Measurements from ENCODE around the gene TYR.
"Not testable (repeated sequence)": the region's sequence is repeated elsewhere in the genome, so short reads cannot be mapped to it uniquely, and the experiment has no call there.

The TYR gene

DNA sequence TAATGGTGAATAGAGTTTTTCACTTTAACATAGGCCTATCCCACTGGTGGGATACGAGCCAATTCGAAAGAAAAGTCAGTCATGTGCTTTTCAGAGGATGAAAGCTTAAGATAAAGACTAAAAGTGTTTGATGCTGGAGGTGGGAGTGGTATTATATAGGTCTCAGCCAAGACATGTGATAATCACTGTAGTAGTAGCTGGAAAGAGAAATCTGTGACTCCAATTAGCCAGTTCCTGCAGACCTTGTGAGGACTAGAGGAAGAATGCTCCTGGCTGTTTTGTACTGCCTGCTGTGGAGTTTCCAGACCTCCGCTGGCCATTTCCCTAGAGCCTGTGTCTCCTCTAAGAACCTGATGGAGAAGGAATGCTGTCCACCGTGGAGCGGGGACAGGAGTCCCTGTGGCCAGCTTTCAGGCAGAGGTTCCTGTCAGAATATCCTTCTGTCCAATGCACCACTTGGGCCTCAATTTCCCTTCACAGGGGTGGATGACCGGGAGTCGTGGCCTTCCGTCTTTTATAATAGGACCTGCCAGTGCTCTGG, at the start of gene TYR:
TSS of gene TYR (plus strand) at position 185 of the 541 bp plus-strand sequence. CDS start at position 264, 79 bp downstream.
- no peak for DNase-seq

GRCh38 chr11:89136606-89137005, 41.1 kb upstream of the TYR start:
- no peak for DNase-seq

DNA sequence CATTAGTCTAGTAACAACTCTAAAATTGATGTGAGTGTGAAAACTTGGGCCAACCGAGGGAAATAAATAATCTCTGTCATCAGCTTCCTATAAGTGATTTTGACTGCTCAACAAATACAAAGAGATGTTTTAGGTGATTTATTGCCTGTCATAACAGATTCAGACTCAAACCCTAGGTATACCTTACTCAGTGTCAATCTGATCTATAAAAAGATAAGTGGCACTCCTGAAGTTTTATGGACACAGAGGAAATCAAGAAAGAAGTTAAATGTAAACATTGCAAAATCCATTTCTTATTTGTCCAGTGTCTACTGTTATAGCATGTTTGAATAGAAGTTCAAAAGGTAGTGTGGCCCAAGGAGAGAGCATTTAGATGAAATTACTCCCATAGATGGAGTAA, 30.4 kb upstream of the TYR start:
- no peak for DNase-seq

GRCh38 chr11:89159974-89160373, 17.7 kb upstream of the TYR start:
- no peak for DNase-seq

DNA sequence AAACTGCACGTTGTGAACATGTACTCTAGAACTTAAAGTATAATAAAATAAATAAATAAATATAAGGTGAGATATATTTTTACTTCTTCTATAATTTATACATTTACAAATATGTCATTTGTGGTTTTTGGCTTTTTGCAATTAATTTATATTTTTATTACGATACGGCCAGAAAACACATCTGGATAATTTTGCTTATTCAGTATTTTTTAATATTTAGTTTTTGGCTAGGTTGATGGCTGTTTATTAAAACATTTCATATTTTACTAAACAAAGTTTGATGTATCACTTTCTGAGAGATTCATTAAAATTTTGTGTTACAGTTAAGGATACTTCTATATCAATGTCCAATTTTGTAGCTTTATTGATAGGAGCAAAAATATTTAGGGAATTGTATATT, 15.7 kb upstream of the TYR start:
- DNase-seq, result no peak

DNA sequence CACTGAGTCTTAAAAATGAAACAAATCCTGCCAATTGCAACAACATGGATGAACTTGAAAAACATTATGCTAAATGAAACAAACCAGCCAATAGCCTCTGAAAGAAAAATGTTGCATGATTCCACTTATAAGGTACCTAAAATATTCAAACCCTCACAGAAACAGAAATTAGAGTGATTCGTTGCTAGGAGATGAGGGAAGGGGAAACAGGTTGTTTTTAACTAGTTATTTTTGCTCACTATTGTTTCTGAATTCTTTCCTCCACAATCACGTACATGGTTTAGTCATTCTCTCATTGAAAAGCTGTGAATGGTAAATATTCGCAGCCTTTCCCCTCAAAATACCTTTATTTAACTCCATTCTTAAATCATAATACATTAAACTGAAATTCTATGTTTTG, 14.0 kb upstream of the TYR start:
- no peak for DNase-seq

- no peak for DNase-seq
These were observed 9.3 kb upstream of the TYR start for GRCh38 chr11:89168396-89168795.

- DNase-seq, result no peak
These were observed 1.9 kb upstream of the TYR start for GRCh38 chr11:89175796-89176195.

DNA sequence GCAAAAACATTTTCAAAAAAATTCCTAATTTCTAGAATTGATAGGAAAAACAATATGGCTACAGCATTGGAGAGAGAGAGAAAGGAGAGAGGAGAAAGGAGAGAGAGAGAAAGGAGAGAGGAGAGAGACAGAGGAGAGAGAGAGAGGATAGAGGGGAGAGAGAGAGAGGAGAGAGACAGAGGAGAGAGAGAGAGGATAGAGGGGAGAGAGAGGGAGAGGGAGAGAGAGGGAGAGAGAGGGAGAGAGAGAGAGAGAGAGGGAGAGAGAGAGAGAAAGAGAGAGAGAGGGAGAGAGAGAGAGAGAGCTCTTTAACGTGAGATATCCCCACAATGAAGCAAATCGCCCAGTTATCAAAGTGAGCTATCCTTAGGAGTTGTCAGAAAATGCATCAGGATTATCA, 737 bp upstream of the TYR start:
- no peak for DNase-seq

DNA sequence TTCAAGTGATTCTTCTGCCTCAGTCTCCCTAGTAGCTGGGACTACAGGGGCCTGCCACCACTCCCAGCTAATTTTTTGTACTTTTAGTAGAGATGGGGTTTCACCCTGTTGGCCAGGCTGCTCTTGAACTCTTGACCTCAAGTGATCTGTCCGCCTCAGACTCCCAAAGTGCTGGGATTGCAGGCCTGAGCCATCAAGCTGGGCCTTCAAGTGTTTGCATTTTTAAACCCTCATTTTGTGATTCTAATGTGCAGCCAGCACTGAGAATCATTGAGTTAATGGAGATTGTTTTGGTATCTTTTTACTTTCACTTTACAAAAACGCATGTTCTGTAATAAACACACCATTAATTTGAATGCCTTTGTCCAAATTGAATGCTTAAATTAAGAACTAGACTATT, 3.4 kb downstream of the TYR start:
- DNase-seq, result no peak

- no peak for DNase-seq
These were observed 5.3 kb downstream of the TYR start for GRCh38 chr11:89182773-89183518.

DNA sequence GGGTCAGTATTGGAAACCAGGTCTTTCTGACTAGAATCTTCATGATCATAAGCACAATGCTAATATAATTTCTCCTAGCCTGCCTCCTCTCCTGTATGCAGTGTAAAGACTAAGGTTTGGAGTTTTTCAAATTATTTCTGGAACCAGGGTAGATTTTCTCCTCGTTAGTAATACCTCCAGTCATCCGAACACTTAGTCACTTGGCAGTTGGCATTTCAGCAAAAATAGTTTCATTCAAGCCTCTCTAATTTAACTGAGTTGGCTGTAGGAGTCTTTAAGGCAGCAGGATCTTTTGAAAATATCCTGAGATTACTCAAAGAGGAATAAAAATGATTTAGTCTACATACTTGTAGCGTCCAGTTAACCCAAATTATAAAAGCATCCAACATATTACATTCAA, 6.3 kb downstream of the TYR start:
- DNase-seq, result no peak

GRCh38 chr11:89189776-89190175, 12.1 kb downstream of the TYR start:
- DNase-seq, result no peak

DNA sequence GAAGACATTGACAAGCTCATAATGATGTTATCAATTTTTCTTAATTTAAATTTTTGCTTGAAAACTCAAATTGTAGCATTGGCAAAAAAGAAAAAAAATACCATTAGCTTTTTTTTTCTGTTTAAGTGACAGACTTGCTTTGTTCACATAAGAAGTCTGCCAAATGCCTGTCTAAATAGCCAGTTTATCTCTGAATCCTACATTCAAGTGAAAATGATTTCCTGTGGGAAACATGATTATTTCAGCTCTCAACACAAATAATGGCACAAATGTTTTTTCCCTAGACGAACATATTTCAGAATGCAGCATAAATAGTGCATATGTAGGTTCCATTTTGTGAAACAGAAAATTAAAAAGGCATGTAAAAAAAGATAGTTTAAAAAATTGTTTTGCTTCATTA, 23.5 kb downstream of the TYR start:
- DNase-seq, result no peak

DNA sequence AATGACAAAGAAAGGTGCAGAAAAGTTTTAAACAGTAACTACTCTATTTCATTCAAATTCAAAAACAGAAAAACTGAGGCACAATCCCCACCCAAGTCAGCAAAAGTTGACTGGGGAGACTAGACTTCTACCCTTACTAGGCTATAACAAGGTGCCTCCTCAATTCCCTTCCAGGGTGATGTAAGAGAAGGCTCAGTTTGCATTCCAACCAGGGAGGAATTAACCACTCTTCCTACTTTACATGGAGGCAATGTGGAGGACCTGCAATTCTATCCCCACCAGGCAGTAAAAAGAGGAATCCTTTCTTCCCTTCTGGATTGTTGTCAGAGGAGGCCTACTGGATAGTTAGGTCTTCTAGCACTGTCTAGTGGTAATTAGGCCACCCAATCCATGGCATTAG, 26.1 kb downstream of the TYR start:
- no peak for DNase-seq

DNA sequence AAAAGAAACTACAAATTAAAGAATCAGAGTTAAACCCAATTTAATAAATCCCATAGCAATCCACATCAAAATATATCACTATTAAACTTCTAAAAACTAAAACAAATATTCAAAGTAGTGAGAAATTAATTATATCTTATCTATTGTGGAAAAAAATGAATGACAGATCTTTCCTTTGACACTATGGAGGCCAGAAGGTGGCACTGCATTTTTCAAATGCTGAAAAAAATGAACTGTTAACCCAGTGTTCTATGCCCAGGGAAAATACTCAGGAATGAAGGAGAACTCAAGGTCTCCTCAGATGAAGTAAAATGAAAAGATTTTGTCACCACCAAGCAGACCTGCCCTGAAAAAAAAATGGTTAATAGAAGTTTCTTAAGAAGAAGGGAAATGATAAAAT, 27.7 kb downstream of the TYR start:
- no peak for DNase-seq

DNA sequence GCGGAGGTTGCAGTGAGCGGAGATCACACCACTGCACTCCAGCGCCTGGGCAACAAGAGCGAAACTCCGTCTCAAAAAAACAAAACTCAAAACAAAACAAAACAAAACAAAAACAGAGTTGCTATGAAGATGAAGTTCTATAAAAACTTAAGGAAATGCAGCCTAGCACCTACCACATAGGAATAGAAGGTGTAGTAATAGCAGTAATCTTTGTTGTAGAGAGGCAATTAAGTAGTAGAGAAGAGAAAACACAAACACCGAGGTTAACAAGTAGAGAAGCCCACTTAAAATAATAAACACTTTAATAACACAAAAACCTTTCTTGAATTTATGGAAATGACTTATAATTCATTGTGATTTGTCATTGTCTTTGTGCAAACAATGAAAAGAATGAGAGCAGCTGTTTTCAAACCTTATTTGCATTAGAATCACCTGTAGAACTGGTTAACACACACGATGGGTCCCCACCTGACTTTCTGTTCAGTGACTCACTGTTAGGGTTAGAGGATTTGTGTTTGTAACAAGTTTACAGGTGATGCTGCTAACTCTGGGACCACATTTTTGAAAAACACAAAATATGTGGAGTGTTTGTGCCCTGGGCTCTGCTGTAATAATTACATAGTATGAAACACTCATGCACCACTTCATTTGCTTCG, 43.1 kb downstream of the TYR start:
- DNase-seq, result no peak

DNA sequence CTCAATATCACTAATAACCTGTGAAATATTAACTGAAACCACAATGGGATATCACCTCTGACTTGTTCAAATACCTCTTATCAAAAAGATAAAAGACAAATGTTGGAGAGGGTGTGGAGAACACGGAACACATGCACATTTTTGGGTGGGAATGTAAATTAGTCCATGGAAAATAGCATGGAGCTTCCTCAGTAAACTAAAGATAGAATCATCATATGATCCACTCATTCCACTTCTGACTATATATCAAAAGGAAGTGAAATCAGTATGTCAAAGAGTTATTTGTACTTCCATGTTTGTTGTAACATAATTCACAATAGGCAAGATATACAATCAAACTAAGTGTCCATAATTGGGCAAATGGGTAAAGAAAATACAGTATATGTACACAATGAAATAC, 57.4 kb downstream of the TYR start:
- no peak for DNase-seq

GRCh38 chr11:89235976-89236375, 58.3 kb downstream of the TYR start:
- DNase-seq, result no peak

DNA sequence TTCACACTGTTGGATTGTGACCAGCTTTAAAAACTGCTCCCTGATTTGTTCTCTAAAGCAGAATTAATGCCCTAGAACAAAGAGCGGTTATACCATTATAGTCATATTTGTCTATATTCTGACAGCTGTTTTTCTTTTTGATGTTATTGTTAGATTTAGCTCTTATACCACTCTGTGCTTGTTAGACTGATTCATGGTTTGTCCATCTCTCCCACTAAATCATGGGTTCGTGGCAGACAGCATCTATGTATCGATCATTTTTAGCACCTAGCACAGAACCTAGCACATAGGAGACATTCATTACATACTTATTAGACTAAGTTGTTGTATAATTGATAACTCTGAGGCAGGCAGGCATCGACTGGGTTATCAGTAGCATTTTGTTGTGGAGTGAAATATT, 69.3 kb downstream of the TYR start:
- not testable (repeated sequence) for DNase-seq

DNA sequence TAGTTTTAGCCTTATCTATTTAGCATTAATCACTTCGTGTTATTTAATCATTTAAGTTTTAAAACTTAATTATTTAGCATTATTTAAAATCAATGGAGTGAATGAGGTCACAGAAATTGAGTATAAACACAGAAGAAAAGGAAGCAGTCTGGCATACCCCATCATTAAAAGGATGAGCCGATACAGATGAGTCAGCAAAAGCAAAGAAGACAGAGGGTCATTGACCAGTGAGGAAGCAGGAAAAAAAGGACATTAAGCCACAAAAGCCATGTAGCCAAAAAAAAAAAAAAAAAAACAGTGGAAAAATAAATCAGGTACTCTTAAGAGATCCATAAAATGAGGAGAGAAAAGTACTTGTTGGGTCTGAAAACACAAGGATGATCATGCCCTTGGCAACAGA, 71.5 kb downstream of the TYR start:
- DNase-seq, result no peak

GRCh38 chr11:89261483-89261882, 83.8 kb downstream of the TYR start:
- not testable (repeated sequence) for DNase-seq

DNA sequence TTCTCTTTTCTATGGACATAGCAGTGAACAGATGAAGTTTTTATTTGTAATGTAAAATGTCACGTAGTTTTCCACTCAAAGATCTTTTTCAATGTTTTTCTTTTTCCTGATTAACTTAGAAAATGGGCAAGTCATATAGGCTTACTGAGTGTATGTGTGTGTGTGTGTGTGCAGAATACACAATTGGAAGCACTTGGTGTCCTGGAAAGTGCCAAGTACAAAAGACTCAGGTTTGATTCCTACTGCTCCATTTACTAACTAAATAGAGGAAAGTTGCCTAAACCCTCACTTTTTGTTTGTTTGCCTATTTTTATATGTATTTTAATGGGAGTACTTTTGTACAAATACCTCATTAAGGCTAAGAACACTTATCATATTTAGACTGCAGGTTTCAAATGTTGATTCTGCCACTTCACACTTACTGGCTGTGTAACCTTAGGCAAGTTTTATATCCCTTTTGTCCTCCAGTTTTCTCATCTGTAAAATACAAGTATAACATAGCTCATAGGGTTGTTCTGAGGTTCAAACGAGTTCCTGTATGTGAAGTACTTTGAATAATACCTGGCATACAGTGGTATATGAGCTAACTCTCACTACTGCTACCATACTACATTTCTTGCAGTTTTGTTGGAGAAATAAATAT, 90.1 kb downstream of the TYR start:
- DNase-seq, result no peak

- not testable (repeated sequence) for DNase-seq
These were observed 94.9 kb downstream of the TYR start for GRCh38 chr11:89272540-89273088.
